Right hindlimb (tissue), 1 donor: ENCODE results near the gene SPRN.
"Not testable (repeated sequence)": the region's sequence is repeated elsewhere in the genome, so short reads cannot be mapped to it uniquely, and the experiment has no call there.

Experiments
- DNase-seq: peaks from one replicate; pipeline ENCODE4 v3.0.0-alpha.2; 2018

The SPRN gene

GRCh38 chr10:133456041-133456951, 31.9 kb upstream of the SPRN start:
- DNase-seq, result peak; percentile 11

- DNase-seq, result no peak
These were observed 31.2 kb upstream of the SPRN start for GRCh38 chr10:133455611-133456031.

- no peak for DNase-seq
These were observed 30.8 kb upstream of the SPRN start for GRCh38 chr10:133455196-133455595.

DNA sequence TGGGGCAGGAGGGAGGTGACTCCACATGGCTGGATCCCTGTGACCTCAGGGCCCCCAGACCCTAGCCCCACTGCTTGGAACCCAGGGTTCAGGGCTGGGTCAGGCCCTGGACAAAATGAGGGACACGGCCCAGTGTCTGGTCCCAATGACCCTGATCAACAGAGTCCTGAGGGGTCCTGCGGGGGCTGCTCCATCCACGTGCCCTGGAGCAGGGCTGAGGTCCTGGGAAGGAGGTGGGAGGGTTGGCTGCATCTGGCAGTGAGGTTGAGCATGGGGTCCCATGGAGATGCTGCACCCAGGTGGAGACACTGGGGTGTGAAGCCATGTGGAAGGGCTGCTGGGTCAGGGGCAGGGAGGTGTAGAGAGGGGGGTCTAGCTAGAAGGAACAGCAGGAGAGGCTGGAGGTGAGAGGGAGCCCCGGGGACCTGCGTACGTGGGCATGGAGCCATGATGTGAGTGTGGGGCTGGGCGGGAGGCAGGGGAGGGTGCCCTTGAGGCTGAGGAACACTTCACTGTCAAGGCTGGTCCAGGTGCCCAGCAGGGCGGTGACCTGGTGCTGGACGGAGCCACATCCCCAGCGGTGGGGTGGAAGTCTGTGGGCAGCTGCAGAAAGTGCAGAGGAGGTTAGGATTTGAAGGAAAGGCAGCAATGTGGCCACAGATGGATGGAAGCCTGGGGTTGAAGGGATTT, 29.9 kb upstream of the SPRN start:
- no peak for DNase-seq

DNA sequence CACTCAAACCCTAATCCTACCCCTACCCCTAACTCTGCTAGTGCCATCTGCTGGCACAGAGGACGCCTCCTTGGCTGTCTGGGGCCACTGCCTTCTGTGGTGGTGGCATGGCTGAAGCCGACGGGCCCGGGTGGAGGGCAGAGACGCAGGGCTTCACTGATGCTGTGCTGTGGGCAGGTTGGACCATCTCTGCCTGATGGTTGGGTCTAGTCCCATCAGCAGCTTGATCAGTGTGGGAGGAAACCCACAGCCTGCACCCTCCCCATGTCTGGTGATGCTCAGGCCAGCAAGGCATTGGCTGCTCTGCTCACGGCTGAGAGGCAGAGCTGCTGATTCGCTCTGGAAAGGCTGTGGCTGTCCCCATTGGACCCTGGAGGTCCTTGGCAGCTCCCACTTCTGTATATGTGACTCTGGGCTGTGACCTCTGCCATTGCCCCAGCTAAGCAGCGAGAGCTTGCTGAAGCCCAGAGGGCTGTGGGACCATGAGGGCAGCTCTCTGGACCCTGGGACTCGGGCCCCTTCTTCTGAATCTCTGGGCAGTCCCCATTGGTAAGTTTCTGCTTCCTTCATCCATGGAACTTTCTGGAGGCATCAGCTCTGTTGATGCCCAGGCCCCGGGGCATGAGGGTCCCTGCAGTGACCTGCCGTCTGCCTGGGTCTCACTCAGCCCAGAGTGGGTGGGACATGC, 29.2 kb upstream of the SPRN start, which contains the start of gene SCART1:
Gene SCART1 (plus strand): TSS at position 430 of the 688 bp plus-strand sequence. CDS start 53 bp downstream, at position 483.
- DNase-seq, result peak; percentile 13

GRCh38 chr10:133452453-133452852, 28.0 kb upstream of the SPRN start:
- DNase-seq, result no peak

DNA sequence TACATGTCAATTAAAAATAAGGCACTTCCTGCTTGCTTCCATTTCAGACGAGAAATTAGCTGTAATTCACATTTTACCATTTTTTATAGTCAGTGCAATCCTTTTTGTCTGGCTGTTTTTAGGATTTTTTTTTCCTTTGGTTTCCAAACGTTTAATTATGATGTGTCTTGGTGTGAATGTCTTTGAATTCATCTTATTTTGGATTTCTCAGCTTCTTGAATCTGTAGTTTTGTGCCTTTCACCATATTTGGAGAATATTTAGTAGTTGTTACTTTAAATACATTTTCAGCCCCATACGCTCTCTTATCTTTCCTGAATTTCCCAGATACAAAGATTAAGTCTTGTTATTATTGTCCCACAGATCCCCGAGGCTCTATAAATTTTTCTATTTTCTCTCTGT, 26.9 kb upstream of the SPRN start:
- no peak for DNase-seq

GRCh38 chr10:133448120-133448519, 23.7 kb upstream of the SPRN start:
- DNase-seq, result no peak

- peak; percentile 7 for DNase-seq
These were observed 22.6 kb upstream of the SPRN start for GRCh38 chr10:133446979-133447378.

- DNase-seq, result peak; percentile 6
These were observed 21.6 kb upstream of the SPRN start for GRCh38 chr10:133445751-133446708.

DNA sequence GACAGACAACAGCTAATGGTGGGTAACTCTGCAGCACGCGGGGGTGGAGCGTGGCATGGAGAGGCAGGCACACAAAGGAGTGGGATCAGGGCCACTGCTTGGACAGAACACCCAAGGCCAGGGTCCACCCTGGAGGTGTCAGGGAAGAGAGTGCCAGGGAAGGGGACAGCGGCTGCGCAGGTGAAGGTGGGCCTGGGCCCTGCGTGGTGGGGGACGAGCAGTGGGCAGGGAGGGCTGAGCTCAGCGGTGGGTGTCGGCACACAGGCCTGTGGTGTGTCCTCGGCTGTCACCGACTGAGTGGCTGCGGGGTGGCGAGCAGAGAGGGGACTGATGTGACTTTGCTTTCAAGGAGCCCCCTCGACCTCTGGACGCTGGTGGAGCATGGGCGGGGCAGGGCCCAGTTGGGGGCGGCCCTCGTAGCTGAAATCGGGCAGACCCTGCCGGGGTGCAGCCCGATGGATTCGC, 20.9 kb upstream of the SPRN start:
- peak; percentile 4 for DNase-seq

- DNase-seq, result peak; percentile 8
These were observed 20.2 kb upstream of the SPRN start for GRCh38 chr10:133444342-133445267.

DNA sequence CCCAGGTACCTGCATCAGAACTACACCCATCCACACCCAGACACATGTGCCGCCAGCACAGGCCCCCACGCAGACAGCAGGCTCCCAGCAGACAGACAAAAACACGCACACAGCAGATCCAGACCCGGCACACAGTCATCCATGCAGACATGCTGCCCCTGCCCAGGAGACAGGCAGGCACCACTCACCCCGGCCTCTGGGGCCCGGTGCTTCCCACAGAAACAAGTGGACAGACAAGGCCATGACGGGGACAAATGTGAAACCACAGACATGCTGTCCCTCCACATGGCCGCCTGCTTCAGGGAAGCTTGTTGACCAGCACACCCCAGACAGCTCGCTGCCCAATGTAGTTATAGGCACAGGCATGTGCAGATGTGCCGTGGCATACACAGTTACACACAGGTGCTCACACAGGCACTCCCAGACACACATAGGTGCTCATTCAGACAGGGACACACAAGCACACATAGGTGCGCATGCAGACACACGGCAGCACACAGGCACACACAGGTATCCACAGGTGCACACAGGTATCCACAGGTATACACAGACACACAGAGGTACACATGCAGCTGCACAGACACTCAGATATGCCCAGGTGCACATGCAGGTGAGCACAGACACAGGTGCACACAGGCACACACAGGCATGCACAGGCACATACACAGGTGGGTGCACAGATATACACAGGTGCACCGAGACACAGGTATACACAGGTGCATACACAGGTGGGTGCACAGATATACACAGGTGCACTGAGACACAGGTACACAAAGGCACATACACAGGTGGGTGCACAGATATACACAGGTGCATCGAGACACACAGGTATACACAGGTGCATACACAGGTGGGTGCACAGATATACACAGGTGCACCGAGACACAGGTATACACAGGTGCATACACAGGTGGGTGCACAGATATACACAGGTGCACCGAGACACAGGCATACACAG, 18.8 kb upstream of the SPRN start:
- DNase-seq, result peak; percentile 6

GRCh38 chr10:133442191-133442966, 18.0 kb upstream of the SPRN start:
- peak; percentile 7 for DNase-seq

GRCh38 chr10:133441780-133442179, 17.4 kb upstream of the SPRN start:
- peak; percentile 12 for DNase-seq

DNA sequence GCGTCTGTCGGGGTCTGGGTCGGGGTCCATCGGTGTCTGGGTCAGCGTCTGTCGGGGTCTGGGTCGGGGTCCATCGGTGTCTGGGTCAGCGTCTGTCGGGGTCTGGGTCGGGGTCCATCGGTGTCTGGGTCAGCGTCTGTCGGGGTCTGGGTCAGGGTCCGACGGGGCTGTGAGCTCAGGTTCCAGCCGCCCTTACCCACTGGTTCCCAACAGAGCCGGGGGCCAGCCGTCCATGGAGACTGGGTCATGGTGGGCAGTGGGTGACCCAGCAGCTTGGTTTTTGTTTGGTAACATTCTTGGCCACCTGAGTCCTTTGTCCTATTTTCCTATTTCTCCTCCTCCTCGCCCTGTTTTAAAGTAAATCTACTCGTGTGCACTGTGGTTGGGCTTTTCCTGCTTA, 16.9 kb upstream of the SPRN start:
- not testable (repeated sequence) for DNase-seq

- no peak for DNase-seq
These were observed 16.3 kb upstream of the SPRN start for GRCh38 chr10:133440633-133441285.
